Body of pancreas (tissue), 4 donors: ENCODE results near the gene CLIP4. TPM values are rescaled to one million over a fixed set of nuclear protein-coding genes. Genes with fewer than 3 reads are reported as not detected.

Source experiments
- ATAC-seq: fragments of 150-250 bp; one replicate; pipeline ENCODE4 v1.9.1; 2016
- DNase-seq, 4 donors: peaks; one replicate each; pipeline ENCODE4 v3.0.0-alpha.2; 2019
- H3K27ac ChIP-seq, 4 donors: fragments of 200-600 bp; sonication (generic); 1 replicate in 3 of 4; 2 replicates in 1 of 4; pipeline versions ENCODE4 v1.5.1 to v1.6.1; 2016 to 2019; ENCODE audit warnings: mild to moderate bottlenecking in 1 of 4, mixed read lengths in 1 of 4, moderate library complexity in 1 of 4
- H3K27me3 ChIP-seq, 2 donors: fragments of 200-600 bp; sonication (generic); one replicate each; pipeline ENCODE4 v1.6.0; 2016; ENCODE audit warnings: mild to moderate bottlenecking in 1 of 2
- H3K36me3 ChIP-seq, 2 donors: fragments of 200-600 bp; sonication (generic); replicated peaks in 1 of 2; 2 replicates each; pipeline ENCODE4 v1.5.1; 2016; ENCODE audit warnings: low read depth in 2 of 2; ENCODE audit not compliant: insufficient read depth in 1 of 2
- H3K4me1 ChIP-seq: fragments of 200-600 bp; sonication (generic); one replicate; pipeline ENCODE4 v1.6.0; 2016
- H3K4me3 ChIP-seq, 2 donors: fragments of 200-600 bp; sonication (generic); 1 replicate in 1 of 2; 2 replicates in 1 of 2; pipeline ENCODE4 v1.5.1; 2016 to 2019
- H3K9me3 ChIP-seq, 3 donors: fragments of 200-600 bp; sonication (generic); 1 replicate in 2 of 3; 2 replicates in 1 of 3; pipeline ENCODE4 v1.5.1; 2016
- POLR2A ChIP-seq, 3 donors: fragments of 450-650 bp; IDR thresholded peaks; one replicate each; pipeline ENCODE4 v1.6.1; 2016; ENCODE audit warnings: antibody characterized with exemption in 3 of 3, mild to moderate bottlenecking in 2 of 3
- WGBS, 2 donors: methylation state at CpG; one replicate each; pipeline ENCODE4 v1.1.5; 2017; 5-methylcytosine and 5-hydroxymethylcytosine counted together
- intact Hi-C: fragments of 100-400 bp; cut with DNase I; formaldehyde crosslinking; loops from one replicate; pipeline ENCODE4 v1.15.1; 2023
- total RNA-seq, 2 donors: library from RNA; depleted of rRNA; stranded (reverse); fragments of >200 nt; gene quantifications; one replicate each; pipeline ENCODE4 v1.1.0, GENCODE V29; 2016
- TF ChIP-seq, protein P1 (sequence below), 7 experiments: fragments of 450-650 bp in 4 of 7; fragments of 200-600 bp in 3 of 7; sonication (generic) in 3 of 7; IDR thresholded peaks; one replicate each; pipeline ENCODE4 v1.5.1; 2016 to 2019; ENCODE audit warnings: antibody characterized with exemption in 7 of 7

CLIP4 gene
- total RNA-seq, 2 donors from 2014 or later = 17.5 to 19.7 TPM

DNA sequence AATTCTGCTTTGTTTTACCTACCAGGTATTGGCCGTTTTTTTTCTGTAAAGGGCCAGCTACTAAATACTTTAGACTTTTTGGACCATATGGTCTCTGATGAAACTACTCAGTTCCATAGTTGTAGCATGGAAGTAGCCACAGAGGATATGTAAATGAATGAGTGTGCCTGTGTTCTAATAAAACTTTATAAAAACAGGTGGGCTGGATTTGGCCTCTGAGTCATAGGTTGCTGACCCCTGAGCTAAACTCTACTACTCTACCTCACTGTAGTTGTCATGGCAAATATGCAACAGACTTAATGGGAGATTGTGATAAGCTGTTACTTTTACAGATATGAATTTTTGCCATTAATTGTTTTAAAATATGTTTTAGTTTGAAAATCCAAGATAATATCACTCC is 19.7 kb downstream of the CLIP4 start:
- intact Hi-C loops = no loop called here
- H3K9me3 ChIP-seq = no peaks in the 10 kb centered on the region
- H3K36me3 ChIP-seq = peaks cover 0 to 8% of the 10 kb centered on the region in 2 donors
- H3K27ac ChIP-seq = no peak overlapping the region
- 86 to 88% methylated on average over 1 of the region's 1 CpG for WGBS, 2 donors
- no peak for ATAC-seq
- no peaks in the 10 kb centered on the region for H3K27me3 ChIP-seq
- H3K4me1 ChIP-seq = peaks cover 9% of the 10 kb centered on the region
- TF ChIP-seq, protein P1, sequence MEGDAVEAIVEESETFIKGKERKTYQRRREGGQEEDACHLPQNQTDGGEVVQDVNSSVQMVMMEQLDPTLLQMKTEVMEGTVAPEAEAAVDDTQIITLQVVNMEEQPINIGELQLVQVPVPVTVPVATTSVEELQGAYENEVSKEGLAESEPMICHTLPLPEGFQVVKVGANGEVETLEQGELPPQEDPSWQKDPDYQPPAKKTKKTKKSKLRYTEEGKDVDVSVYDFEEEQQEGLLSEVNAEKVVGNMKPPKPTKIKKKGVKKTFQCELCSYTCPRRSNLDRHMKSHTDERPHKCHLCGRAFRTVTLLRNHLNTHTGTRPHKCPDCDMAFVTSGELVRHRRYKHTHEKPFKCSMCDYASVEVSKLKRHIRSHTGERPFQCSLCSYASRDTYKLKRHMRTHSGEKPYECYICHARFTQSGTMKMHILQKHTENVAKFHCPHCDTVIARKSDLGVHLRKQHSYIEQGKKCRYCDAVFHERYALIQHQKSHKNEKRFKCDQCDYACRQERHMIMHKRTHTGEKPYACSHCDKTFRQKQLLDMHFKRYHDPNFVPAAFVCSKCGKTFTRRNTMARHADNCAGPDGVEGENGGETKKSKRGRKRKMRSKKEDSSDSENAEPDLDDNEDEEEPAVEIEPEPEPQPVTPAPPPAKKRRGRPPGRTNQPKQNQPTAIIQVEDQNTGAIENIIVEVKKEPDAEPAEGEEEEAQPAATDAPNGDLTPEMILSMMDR (IDR thresholded peaks at IDR 0.05) = no peak
- no peak for TF ChIP-seq POLR2A (IDR thresholded peaks at IDR 0.05)
- H3K4me3 ChIP-seq = no peak overlapping the region
- DNase-seq = no peak

DNA sequence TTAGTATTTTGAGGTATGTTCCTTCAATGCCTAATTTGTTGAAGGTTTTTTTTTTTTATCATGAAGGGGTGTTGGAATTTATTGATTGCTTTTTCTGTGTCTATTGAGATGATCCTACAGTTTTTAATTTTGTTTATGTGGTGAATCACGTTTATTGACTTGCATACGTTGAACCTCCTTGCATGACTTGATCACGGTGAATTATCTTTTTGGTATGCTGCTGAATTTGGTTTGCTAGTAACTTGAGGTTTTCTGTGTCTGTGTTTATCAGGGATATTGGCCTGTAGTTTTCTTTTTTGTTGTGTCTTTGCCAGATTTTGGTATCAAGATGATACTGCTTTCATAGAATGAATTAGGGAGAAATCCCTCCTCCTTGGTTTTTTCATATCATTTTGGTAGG is 23.9 kb downstream of the CLIP4 start:
- Histone ChIP-seq H3K9me3 (no peaks in the 10 kb centered on the region), H3K36me3 (peaks cover 4 to 5% of the 10 kb centered on the region in 2 donors), H3K4me1 (no peaks in the 10 kb centered on the region), H3K27me3 (no peaks in the 10 kb centered on the region), H3K4me3 (no peak overlapping the region), H3K27ac (no peak overlapping the region)
- WGBS, 2 donors = 90 to 94% methylated on average over 3 of the region's 3 CpGs
- TF ChIP-seq, protein P1 (IDR thresholded peaks at IDR 0.05) = no peak
- intact Hi-C loops = no loop called here
- ATAC-seq (no peak), DNase-seq (no peak)

DNA sequence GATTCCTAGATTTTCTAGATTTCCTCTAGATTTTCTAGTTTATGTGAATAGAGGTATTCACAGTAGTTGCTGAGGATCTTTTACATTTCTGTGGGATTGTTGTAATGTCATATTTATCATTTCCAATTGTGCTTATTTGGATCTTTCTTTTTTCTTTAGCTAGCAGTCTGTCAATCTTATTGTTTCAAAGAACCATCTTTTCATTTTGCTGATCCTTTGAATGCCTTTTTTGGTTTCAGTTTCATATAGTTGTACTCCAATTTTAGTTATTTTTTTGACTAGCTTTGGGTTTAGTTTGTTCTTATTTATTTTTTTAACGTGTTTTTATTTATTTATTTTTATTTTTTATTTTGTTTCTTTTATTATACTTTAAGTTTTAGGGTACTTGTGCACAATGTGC is 24.5 kb downstream of the CLIP4 start:
- Histone ChIP-seq H3K36me3 (peaks cover 4 to 5% of the 10 kb centered on the region in 2 donors), H3K9me3 (no peaks in the 10 kb centered on the region), H3K27me3 (no peaks in the 10 kb centered on the region), H3K4me3 (no peak overlapping the region), H3K27ac (no peak overlapping the region), H3K4me1 (no peaks in the 10 kb centered on the region)
- WGBS, 2 donors = 44 to 82% methylated on average over 1 of the region's 1 CpG
- DNase-seq (no peak), ATAC-seq (no peak)
- TF ChIP-seq, protein P1 (IDR thresholded peaks at IDR 0.05) = no peak
- TF ChIP-seq POLR2A (IDR thresholded peaks at IDR 0.05) = no peak
- intact Hi-C loops = no loop called here

DNA sequence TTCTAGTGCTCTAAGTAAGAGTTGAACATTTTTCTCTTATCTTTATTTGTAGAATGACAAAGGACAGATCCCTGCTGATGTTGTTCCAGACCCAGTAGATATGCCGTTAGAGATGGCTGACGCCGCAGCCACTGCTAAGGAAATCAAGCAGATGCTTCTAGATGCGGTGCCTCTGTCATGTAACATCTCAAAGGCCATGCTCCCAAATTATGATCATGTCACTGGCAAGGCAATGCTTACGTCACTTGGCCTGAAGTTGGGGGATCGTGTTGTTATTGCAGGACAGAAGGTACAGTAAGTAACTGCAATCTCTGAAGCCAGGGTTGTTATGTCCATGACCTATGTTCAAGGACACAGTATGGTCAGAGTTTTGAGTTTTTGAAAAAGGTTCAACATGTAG is 28.4 kb downstream of the CLIP4 start:
- intact Hi-C loops = no loop called here
- DNase-seq (no peak), ATAC-seq (no peak)
- Histone ChIP-seq H3K27me3 (no peaks in the 10 kb centered on the region), H3K9me3 (no peaks in the 10 kb centered on the region), H3K27ac (no peak overlapping the region), H3K4me3 (no peak overlapping the region), H3K36me3 (peaks cover 4 to 7% of the 10 kb centered on the region in 2 donors), H3K4me1 (no peaks in the 10 kb centered on the region)
- 80 to 87% methylated on average over 6 of the region's 6 CpGs for WGBS, 2 donors
- no peak for TF ChIP-seq POLR2A (IDR thresholded peaks at IDR 0.05)
- TF ChIP-seq, protein P1 (IDR thresholded peaks at IDR 0.05) = no peak

DNA sequence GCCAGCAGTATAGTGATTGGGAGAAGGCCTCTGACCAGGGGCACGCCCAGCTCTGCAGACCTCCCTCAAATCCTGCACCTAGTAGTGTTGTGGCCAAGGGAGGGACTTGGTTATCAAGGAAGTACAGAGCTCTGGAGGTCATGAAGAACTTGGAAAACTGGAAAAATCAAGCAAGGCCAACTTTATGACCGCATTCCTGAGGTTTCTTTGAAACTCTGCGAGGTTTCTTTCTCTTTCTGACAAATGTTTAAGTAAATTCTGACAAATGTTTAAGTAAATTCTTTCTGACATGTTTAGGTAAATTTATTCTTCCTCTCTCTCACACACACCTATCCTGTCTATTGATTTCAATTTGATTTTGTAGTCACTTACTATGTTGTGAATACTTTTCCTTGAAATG is 31.0 kb downstream of the CLIP4 start:
- no peak for TF ChIP-seq POLR2A (IDR thresholded peaks at IDR 0.05)
- Histone ChIP-seq H3K36me3 (peaks cover 4 to 7% of the 10 kb centered on the region in 2 donors), H3K9me3 (no peaks in the 10 kb centered on the region), H3K27ac (no peak overlapping the region), H3K4me1 (no peaks in the 10 kb centered on the region), H3K27me3 (no peaks in the 10 kb centered on the region), H3K4me3 (no peak overlapping the region)
- DNase-seq = no peak
- WGBS, 2 donors = 88 to 90% methylated on average over 3 of the region's 3 CpGs
- ATAC-seq = no peak
- intact Hi-C loops = no loop called here
